Ovary (tissue), 9 donors: ENCODE data around the gene KIF3B. TPM values are rescaled to one million over a fixed set of nuclear protein-coding genes. Genes with fewer than 3 reads are reported as not detected.
"Not testable (repeated sequence)": the region's sequence is repeated elsewhere in the genome, so short reads cannot be mapped to it uniquely, and the experiment has no call there.

Experiments used
- DNase-seq, 5 donors: peaks; one replicate each; pipeline ENCODE4 v3.0.0-alpha.2; 2019 to 2020
- H3K27ac ChIP-seq, 2 donors: fragments of 200-600 bp; one replicate each; pipeline versions ENCODE4 v1.5.1 to v1.8.0; 2019 to 2022
- H3K27me3 ChIP-seq: fragments of 200-600 bp; one replicate; pipeline ENCODE4 v1.8.0; 2022
- H3K36me3 ChIP-seq: fragments of 200-600 bp; sonication (generic); one replicate; pipeline ENCODE4 v1.5.1; 2019
- H3K4me1 ChIP-seq: one replicate; pipeline ENCODE4 v1.8.1; 2013; ENCODE audit warnings: mild to moderate bottlenecking, moderate library complexity; ENCODE audit not compliant: insufficient read depth
- H3K4me3 ChIP-seq: fragments of 200-600 bp; sonication (generic); one replicate; pipeline ENCODE4 v1.5.1; 2017
- H3K9me3 ChIP-seq, 2 donors: fragments of 200-600 bp in 1 of 2; sonication (generic) in 1 of 2; one replicate each; pipeline versions ENCODE4 v1.5.1 to v1.8.1; 2013 to 2019; ENCODE audit warnings: mild to moderate bottlenecking in 1 of 2, moderate library complexity in 1 of 2
- EP300 ChIP-seq: sonication (generic); formaldehyde crosslinking; IDR thresholded peaks from one replicate; pipeline ENCODE4 v1.6.1; 2017; ENCODE audit warnings: antibody characterized with exemption
- POLR2A ChIP-seq: fragments of 450-650 bp; IDR thresholded peaks from one replicate; pipeline ENCODE4 v1.6.1; 2017; ENCODE audit warnings: antibody characterized with exemption, mild to moderate bottlenecking, moderate library complexity
- WGBS, 3 donors: extraction: QIAGEN DNeasy Blood & Tissue Kit in 1 of 3; methylation state at CpG; one replicate each; pipeline versions ENCODE4 v1.1.5 to v1.1.7; 2013 to 2017; 5-methylcytosine and 5-hydroxymethylcytosine counted together
- intact Hi-C, 4 donors: fragments of 100-400 bp; cut with DNase I; formaldehyde crosslinking; loops; one replicate each; pipeline versions ENCODE4 v1.11.0 to v1.15.1; 2022 to 2023
- polyA plus RNA-seq, 2 donors: library from polyadenylated mRNA; stranded (reverse); fragments of 200-250 nt in 1 of 2; fragments of 350-450 nt in 1 of 2; fragmentation: Illumina TruSeq in 1 of 2; extraction: RNeasy Lipid Tissue Mini Kit (QIAGEN cat#74804) in 1 of 2; gene quantifications; one replicate each; pipeline ENCODE4 v1.2.3, GENCODE V29; 2013 to 2014
- total RNA-seq, 7 donors: library from RNA; depleted of rRNA in 2 of 7; stranded (reverse); fragments of >200 nt in 2 of 7; fragmentation: NEBNext Ultra II Directional in 3 of 7; extraction: Animal tissue kit (Norgen Biotek cat#: 25700) in 3 of 7; gene quantifications; one replicate each; pipeline versions ENCODE4 v1.1.0 to v1.2.4, GENCODE V29; 2016 to 2023
- TF ChIP-seq, protein P1 (sequence below), 3 donors: fragments of 450-650 bp in 2 of 3; fragments of 200-600 bp in 1 of 3; IDR thresholded peaks; one replicate each; pipeline versions ENCODE4 v1.5.1 to v1.8.0; 2016 to 2022; ENCODE audit warnings: antibody characterized with exemption in 3 of 3, mild to moderate bottlenecking in 1 of 3
- donor health status: DM: no; HTN: no; CAD: no; lungs with moderate emphysema.
- donor health status: DM: no; HTN: no; CAD: no.
- donor health status: Bipolar disorder and iron deficiency.
- donor health status: DM: yes; HTN: yes; CAD: no.
- donor health status: DM: no; HTN: no; CAD: no.
- donor health status: DM: yes; HTN: yes; CAD: no.

The KIF3B gene
- total and polyA plus RNA-seq, 9 donors: 10.6 to 29.8 (median 23.7) TPM

DNA sequence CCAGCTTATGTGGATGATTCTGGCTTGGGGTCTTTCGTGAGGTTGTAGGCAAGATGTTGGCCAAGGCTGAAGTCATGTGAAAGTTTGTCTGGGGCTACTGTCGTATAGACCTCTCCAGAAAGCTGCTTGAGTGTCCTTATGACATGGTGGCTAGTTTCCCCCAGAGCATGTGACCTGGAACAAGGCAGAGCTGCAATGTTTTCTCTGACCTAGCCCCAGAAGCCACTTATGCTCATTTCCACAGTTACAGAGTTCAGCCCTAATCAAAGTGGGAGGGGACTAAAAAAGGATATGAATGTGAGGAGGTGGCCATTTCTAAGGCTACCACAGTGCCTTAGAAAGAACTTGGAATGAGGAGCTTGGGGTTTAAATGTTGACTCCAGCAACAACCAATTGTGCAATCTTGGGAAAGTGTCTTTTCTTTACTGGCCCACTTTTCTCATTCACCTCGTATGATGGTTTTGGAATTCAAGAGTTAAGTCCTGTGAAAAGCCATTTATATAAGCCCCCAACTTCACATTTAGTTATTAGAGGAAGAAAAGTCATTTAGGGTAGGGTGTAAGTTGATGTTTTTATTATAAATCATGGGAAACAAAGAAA, 74.8 kb downstream of the KIF3B start:
- no peak for DNase-seq
- Histone ChIP-seq H3K36me3 (no peaks in the 10 kb centered on the region), H3K27ac (no peak overlapping the region), H3K4me3 (no peak overlapping the region), H3K9me3 (no peaks in the 10 kb centered on the region), H3K27me3 (no peaks in the 10 kb centered on the region), H3K4me1 (peaks cover 3% of the 10 kb centered on the region)
- intact Hi-C loops: no loop called here
- 90 to 92% (median 90%) methylated on average over 3 of the region's 3 CpGs for WGBS, 3 donors
- TF ChIP-seq, protein P1, sequence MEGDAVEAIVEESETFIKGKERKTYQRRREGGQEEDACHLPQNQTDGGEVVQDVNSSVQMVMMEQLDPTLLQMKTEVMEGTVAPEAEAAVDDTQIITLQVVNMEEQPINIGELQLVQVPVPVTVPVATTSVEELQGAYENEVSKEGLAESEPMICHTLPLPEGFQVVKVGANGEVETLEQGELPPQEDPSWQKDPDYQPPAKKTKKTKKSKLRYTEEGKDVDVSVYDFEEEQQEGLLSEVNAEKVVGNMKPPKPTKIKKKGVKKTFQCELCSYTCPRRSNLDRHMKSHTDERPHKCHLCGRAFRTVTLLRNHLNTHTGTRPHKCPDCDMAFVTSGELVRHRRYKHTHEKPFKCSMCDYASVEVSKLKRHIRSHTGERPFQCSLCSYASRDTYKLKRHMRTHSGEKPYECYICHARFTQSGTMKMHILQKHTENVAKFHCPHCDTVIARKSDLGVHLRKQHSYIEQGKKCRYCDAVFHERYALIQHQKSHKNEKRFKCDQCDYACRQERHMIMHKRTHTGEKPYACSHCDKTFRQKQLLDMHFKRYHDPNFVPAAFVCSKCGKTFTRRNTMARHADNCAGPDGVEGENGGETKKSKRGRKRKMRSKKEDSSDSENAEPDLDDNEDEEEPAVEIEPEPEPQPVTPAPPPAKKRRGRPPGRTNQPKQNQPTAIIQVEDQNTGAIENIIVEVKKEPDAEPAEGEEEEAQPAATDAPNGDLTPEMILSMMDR (IDR thresholded peaks at IDR 0.05): no peak
- no peak for TF ChIP-seq POLR2A
- no peak for TF ChIP-seq EP300

DNA sequence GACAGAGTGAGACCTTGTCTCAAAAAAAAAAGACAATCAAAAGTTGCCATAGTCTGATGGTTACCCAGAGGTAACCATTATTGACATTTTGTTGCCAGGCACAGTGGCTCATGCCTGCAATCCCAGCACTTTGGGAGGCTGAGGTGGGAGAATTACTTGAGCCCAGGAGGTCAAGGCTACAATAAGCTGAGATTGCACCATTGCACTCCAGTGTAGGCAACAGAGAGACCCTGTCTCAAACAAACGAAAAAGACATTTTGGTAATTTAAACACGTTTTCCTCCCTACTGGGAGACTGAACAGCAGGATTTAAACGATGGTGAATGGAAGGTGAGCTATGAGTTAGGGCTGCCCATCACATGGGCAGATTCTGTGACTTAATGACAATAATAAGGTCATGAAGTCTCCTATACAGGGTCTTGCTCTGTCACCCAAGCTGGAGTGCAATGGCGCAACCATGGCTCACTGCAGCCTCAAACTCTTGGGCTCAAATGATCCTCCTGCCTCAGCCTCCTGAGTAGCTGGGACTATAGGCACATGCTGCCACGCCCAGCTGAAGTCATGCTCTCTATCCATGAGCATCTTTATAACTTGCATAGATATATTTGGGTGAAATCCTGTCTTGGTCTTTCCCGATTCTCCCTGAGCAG, 76.5 kb downstream of the KIF3B start:
- intact Hi-C loops: no loop called here

GRCh38 chr20:32354592-32355416, 77.4 kb downstream of the KIF3B start:
- WGBS, 3 donors: 21 to 28% (median 25%) methylated on average over 2 of the region's 2 CpGs
- Histone ChIP-seq H3K27ac (no peak overlapping the region), H3K9me3 (no peaks in the 10 kb centered on the region), H3K36me3 (no peaks in the 10 kb centered on the region), H3K4me1 (peaks cover 3% of the 10 kb centered on the region), H3K4me3 (no peak overlapping the region), H3K27me3 (no peaks in the 10 kb centered on the region)
- no peak for DNase-seq
- intact Hi-C loops: loop anchor here in 1 of 4 donors (5.0 kb wide), 1 partner anchor 127 kb away; no protein-coding TSS in a partner anchor
- no peak for TF ChIP-seq POLR2A
- no peak for TF ChIP-seq EP300

More for the DNA sequence above, 76.5 kb downstream of the KIF3B start:
- WGBS, 3 donors: 70 to 79% (median 74%) methylated on average over 6 of the region's 6 CpGs
- Histone ChIP-seq H3K36me3 (no peaks in the 10 kb centered on the region), H3K27me3 (no peaks in the 10 kb centered on the region), H3K4me3 (no peak overlapping the region), H3K4me1 (peaks cover 3% of the 10 kb centered on the region), H3K9me3 (no peaks in the 10 kb centered on the region), H3K27ac (no peak overlapping the region)
- TF ChIP-seq POLR2A (no peak), EP300 (no peak)
- TF ChIP-seq, protein P1 (IDR thresholded peaks at IDR 0.05): no peak
- DNase-seq: no peak

DNA sequence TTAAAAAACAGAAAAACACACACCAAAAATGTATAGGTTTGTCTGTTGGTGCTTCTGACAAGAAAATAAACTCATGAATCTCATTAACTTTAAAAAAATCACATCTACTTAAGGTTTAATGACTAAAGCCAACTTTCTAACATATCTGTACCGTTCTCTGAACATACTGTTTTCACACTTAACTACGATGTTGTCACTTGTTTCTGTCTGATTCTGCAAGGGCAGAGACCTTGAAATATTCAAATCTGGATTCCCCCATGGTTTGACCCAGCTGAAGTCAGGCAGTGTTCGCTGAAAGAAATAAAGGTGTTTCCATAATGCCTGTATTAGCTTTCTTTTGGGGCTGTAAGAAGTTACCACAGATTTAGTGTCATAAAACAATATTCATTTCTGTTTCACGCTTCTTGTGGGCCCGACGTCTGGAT, 78.0 kb downstream of the KIF3B start:
- 59 to 67% (median 66%) methylated on average over 6 of the region's 6 CpGs for WGBS, 3 donors

GRCh38 chr20:32355907-32356621, 78.6 kb downstream of the KIF3B start:
- H3K4me3 ChIP-seq, H3K4me1 ChIP-seq: not testable (repeated sequence)

More for the DNA sequence above, 78.0 kb downstream of the KIF3B start:
- no peak overlapping the region for H3K4me3 ChIP-seq
- H3K36me3 ChIP-seq: no peaks in the 10 kb centered on the region
- no peaks in the 10 kb centered on the region for H3K9me3 ChIP-seq
- TF ChIP-seq, protein P1 (IDR thresholded peaks at IDR 0.05): no peak
- no peak for TF ChIP-seq EP300
- intact Hi-C loops: loop anchor here in 1 of 4 donors (5.0 kb wide), 1 partner anchor 127 kb away; no protein-coding TSS in a partner anchor
- no peaks in the 10 kb centered on the region for H3K27me3 ChIP-seq
- peaks cover 3% of the 10 kb centered on the region for H3K4me1 ChIP-seq
- DNase-seq: no peak
- no peak overlapping the region for H3K27ac ChIP-seq

More at GRCh38 chr20:32355907-32356621, 78.6 kb downstream of the KIF3B start:
- 52 to 73% (median 70%) methylated on average over 7 of the region's 7 CpGs for WGBS, 3 donors
- intact Hi-C loops: loop anchor here in 1 of 4 donors (5.0 kb wide), 1 partner anchor 126 kb away; no protein-coding TSS in a partner anchor
- H3K27ac ChIP-seq, DNase-seq, H3K27me3 ChIP-seq, H3K36me3 ChIP-seq, H3K9me3 ChIP-seq: not testable (repeated sequence)
